ENCODE data around the gene PTCSC3.
A peak's percentile ranks its signal among the peaks of the same experiment; 100 is the strongest.

DNA sequence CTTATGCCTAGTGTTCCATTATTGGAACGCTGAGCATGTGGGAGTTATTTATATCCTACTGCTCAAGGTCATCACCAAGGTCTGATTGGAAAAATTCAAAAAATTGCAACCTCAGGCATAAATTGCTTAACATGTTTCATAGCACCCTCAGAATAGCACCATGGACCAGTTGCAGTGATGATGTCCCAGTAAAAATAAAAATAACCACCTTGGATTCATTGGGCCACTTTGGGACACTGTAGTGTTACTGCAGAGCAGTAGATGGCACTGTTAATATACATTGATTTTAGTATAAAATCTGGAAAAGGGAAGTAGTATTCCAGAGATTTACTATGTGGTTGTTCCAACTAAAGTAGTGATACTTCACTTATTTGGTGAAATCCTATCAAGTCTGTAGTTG is 31.0 kb upstream of the PTCSC3 start:
- TF ChIP-seq, protein P1, sequence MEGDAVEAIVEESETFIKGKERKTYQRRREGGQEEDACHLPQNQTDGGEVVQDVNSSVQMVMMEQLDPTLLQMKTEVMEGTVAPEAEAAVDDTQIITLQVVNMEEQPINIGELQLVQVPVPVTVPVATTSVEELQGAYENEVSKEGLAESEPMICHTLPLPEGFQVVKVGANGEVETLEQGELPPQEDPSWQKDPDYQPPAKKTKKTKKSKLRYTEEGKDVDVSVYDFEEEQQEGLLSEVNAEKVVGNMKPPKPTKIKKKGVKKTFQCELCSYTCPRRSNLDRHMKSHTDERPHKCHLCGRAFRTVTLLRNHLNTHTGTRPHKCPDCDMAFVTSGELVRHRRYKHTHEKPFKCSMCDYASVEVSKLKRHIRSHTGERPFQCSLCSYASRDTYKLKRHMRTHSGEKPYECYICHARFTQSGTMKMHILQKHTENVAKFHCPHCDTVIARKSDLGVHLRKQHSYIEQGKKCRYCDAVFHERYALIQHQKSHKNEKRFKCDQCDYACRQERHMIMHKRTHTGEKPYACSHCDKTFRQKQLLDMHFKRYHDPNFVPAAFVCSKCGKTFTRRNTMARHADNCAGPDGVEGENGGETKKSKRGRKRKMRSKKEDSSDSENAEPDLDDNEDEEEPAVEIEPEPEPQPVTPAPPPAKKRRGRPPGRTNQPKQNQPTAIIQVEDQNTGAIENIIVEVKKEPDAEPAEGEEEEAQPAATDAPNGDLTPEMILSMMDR (IDR thresholded peaks at IDR 0.05) = peak in 4 of 7 experiments; percentile 16 to 32 (median 25)
- TF ChIP-seq POLR2A (IDR thresholded peaks at IDR 0.05) = no peak

Measured in body of pancreas (tissue), 4 donors.